Stimulated activated CD8-positive, alpha-beta memory T cell treated with anti-CD3 and anti-CD28 coated beads, Interleukin-7, amount 100 ng/mL, for 48 hours (primary cell): Measurements from ENCODE around the gene MTCL1.

Experiments
- DNase-seq, 2 donors: peaks; one replicate each; pipeline ENCODE4 v3.0.0-alpha.2; 2020; ENCODE audit warnings: low read depth in 1 of 2; ENCODE audit errors: extremely low read depth in 1 of 2

MTCL1 gene

GRCh38 chr18:8709248-8710059 lies 4.1 kb downstream of the MTCL1 start:
- no peak for DNase-seq

DNA sequence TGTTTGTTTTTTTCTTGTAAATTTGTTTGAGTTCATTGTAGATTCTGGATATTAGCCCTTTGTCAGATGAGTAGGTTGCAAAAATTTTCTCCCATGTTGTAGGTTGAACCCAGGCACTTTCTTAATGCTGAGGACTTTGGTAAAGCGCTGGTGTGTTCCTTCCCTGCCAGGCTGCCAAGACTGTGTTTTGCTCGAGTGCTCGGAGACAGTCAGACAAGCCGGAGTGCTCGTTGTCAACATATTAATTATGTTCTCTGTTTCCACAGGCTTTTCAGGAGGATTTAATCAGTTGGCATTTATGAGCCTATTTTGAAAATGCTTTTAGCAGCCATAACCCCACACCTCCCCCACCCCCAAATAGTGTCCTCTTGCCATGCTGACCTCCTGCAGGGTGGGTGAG lies 6.4 kb downstream of the MTCL1 start:
- DNase-seq, result no peak

GRCh38 chr18:8713691-8714090 lies 8.3 kb downstream of the MTCL1 start:
- DNase-seq, result no peak

GRCh38 chr18:8715599-8715998 lies 10.2 kb downstream of the MTCL1 start:
- DNase-seq, result no peak

DNA sequence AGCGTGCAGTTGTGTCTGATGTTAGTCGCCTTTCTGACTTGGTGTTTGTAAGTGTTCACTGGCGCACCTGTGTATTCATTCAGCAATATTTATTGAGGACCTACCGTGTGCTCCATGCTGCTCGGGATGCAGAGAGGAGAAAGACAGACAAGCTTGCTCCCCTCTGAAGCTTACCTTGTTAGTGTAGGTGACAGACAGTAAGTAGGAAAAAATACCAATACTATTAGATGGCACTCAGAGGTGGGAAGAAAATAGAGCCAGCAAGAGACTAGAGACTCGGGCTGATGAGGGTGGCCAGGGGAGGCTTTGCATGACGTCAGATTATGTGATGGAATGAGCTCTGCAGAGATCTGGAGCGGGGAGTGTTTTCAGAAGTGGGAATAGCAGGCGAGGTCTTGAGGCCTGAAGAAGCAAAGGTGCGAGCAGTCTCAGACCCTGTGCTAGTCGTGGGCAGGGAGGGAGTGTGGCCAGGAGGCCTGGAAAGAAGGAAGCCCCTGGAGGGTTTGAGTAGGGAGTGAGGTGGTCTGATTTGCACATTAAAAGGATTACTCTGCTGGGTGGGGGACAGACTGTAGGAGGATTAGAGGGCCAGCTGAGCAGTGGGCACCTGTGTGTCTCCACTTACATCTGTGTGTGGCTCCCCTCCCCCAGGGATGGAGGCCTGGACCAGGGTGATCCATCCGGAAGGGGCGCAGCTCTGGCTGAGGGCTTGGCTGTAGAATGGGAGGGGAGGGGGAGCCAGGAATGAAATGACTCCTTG lies 11.8 kb downstream of the MTCL1 start:
- no peak for DNase-seq

DNA sequence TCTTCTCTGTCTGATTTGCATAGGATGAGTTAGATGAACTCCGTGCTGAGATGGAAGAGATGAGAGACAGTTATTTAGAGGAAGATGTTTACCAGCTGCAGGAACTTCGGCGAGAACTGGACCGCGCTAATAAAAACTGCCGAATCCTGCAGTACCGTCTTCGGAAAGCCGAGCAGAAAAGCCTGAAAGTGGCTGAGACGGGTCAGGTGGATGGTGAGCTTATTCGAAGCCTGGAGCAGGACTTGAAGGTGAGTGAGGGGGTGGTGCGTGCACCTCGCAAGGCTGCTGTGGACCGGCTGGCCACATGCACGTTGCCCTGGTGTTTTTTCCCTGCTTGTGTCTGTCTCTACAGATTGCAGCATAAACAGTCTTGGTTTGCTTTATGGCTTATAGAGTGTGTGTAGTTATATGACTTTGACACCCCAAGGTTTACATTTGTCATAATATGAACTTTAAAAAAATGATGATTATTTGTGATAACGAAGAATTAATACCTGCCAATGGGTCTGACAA lies 13.1 kb downstream of the MTCL1 start:
- no peak for DNase-seq

- no peak for DNase-seq
Observed at GRCh38 chr18:8719192-8719591, 13.8 kb downstream of the MTCL1 start.

GRCh38 chr18:8720141-8720540 lies 14.8 kb downstream of the MTCL1 start:
- DNase-seq, result no peak

- DNase-seq, result no peak
Observed at GRCh38 chr18:8721094-8721669, 15.8 kb downstream of the MTCL1 start.

DNA sequence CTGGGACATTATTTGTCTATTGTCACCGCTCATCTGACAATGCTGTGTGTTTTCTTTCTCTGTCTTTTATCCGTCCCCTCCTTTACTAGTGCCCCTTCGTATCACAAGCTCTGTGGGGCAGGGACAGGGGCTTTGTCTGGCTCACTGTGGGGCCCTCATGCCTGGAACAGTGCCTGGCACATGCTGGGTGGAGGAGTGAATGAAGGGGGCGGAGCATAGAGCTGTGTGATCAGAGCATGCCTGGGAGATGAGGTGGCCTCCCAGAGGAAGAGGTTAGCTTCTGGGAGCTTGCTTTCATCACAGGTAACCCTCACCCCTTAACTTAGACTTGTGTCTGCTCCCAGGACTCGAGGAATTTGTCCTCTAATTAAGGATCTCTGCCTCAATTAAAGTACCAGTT lies 16.4 kb downstream of the MTCL1 start:
- DNase-seq, result no peak

GRCh38 chr18:8722946-8723820 lies 17.8 kb downstream of the MTCL1 start:
- DNase-seq, result no peak

- no peak for DNase-seq
Observed at GRCh38 chr18:8724452-8724851, 19.1 kb downstream of the MTCL1 start.

- DNase-seq, result no peak
Observed at GRCh38 chr18:8726281-8726680, 20.9 kb downstream of the MTCL1 start.

- DNase-seq, result no peak
Observed at GRCh38 chr18:8726963-8727705, 21.8 kb downstream of the MTCL1 start.

GRCh38 chr18:8730080-8730827 lies 24.9 kb downstream of the MTCL1 start:
- no peak for DNase-seq

DNA sequence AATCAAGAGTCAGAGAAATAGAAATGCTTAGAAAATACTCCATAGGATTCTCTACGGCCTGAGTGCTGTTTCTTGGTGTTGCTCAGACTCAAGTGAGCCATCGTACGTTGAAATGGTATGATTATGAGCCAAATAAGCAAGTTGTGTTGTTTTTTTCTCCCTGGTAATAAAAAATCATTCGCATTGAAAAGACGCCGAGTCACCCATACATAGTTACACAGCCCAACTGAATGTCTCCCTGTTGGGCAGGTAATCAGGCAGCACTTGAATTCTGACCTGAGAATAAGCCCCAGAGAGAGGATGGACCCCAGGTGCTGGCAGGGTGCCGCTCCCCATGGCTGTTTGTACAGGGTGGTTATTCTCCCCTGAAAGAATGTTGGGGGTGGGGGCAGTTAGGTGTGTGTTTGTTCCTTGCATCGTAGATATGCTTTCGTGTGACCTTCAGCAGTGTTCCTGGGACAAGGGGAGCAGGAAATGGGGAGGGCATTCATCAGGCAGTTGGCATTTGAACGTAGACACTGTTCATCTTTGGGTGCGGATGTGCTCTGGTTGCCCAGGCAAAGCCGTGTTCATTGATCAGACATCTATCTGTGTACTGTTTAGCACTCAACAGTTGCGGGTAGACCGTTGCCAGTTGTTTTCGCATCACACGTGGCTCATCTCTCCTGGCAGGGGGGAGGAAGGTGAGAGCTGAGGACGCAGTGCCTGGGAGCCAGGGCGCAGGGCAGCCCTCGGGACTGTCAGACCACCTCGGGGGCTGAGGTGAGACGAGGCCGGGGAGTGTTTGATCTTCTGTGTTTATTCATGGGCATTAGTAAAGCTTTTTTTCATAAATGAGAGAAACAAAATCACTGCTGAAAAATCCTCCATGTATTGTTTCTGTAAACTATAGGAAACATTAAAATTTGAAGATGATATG lies 27.3 kb downstream of the MTCL1 start:
- DNase-seq, result no peak

- DNase-seq, result no peak
Observed at GRCh38 chr18:8734496-8734895, 29.1 kb downstream of the MTCL1 start.

DNA sequence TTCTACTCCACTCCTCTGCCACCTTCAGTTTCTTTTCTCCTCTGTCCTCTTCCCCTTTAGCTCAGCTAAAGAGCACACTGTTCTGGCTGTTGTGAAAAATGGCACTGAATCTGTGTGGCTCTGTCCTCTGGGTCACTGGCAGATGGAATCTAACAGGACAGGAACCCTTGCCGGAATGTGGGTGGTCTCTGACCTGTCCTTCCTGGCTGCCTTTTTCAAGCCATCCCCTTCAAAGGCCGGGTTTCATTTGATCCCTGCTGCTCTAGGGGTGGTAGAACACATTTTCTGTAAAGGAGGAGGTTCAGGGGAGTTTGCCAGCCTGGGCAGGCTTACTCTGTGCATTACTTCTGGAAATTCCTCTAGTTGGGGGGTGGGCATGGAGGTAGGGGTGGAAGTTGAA lies 29.9 kb downstream of the MTCL1 start:
- no peak for DNase-seq
